SK-N-SH (cell line): ENCODE data around the gene GRIP1.
"Not testable (repeated sequence)": the region's sequence is repeated elsewhere in the genome, so short reads cannot be mapped to it uniquely, and the experiment has no call there.

Experiments
- EP300 ChIP-seq, 2 experiments: IDR thresholded peaks; 2 replicates each; pipeline versions ENCODE4 v1.4.0 to v1.6.1; 2012; ENCODE audit warnings: borderline replicate concordance in 1 of 2, low read depth in 1 of 2, low read length in 1 of 2
- JUND ChIP-seq: IDR thresholded peaks from 2 replicates; pipeline ENCODE4 v1.4.0; 2012
- MEF2A ChIP-seq: IDR thresholded peaks from 2 replicates; pipeline ENCODE4 v1.4.0; 2012; ENCODE audit warnings: low read depth, borderline replicate concordance
- RAD21 ChIP-seq: IDR thresholded peaks from 2 replicates; pipeline ENCODE4 v1.6.1; 2012; ENCODE audit warnings: mild to moderate bottlenecking, low read length
- ZBTB33 ChIP-seq: IDR thresholded peaks from 2 replicates; pipeline ENCODE4 v1.4.0; 2012; ENCODE audit warnings: low read depth, borderline replicate concordance
- TF ChIP-seq, protein P1 (sequence below): IDR thresholded peaks from 2 replicates; pipeline ENCODE4 v1.4.0; 2012; ENCODE audit warnings: low read depth, borderline replicate concordance
- TF ChIP-seq, protein P2 (sequence below): fragments of 200-600 bp; sonication (generic); IDR thresholded peaks from 2 replicates; pipeline ENCODE4 v1.6.1; 2017; ENCODE audit warnings: antibody characterized with exemption, mild to moderate bottlenecking, moderate library complexity

DNA sequence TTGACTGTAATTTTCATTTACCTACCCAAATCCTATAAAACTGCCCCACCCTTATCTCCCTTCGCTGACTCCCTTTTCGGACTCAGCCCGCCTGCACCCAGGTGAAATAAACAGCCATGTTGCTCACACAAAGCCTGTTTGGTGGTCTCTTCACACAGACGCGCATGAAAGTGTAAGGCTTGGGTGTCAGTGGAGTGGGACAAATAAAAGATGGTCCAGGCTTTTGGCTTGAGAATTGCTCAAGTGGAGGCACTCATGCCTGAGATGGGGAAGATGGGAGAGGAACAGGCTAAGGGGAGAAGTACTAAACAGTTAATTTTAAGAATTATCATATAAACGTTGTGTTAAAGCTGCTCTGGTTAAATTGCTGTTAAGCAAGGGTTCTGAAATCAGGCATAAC lies 180.8 kb downstream of the GRIP1 start:
- TF ChIP-seq, protein P1, sequence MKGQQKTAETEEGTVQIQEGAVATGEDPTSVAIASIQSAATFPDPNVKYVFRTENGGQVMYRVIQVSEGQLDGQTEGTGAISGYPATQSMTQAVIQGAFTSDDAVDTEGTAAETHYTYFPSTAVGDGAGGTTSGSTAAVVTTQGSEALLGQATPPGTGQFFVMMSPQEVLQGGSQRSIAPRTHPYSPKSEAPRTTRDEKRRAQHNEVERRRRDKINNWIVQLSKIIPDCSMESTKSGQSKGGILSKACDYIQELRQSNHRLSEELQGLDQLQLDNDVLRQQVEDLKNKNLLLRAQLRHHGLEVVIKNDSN: not testable (repeated sequence)
- TF ChIP-seq, protein P2, sequence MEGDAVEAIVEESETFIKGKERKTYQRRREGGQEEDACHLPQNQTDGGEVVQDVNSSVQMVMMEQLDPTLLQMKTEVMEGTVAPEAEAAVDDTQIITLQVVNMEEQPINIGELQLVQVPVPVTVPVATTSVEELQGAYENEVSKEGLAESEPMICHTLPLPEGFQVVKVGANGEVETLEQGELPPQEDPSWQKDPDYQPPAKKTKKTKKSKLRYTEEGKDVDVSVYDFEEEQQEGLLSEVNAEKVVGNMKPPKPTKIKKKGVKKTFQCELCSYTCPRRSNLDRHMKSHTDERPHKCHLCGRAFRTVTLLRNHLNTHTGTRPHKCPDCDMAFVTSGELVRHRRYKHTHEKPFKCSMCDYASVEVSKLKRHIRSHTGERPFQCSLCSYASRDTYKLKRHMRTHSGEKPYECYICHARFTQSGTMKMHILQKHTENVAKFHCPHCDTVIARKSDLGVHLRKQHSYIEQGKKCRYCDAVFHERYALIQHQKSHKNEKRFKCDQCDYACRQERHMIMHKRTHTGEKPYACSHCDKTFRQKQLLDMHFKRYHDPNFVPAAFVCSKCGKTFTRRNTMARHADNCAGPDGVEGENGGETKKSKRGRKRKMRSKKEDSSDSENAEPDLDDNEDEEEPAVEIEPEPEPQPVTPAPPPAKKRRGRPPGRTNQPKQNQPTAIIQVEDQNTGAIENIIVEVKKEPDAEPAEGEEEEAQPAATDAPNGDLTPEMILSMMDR: not testable (repeated sequence)
- TF ChIP-seq ZBTB33; JUND; RAD21; EP300 (IDR thresholded peaks at IDR 0.05; ENCODE audit: borderline replicate concordance in 1 of 2, low read depth in 1 of 2, low read length in 1 of 2); MEF2A: not testable (repeated sequence)
